MCF 10A (cell line): ENCODE measurements around the gene CPNE4. TPM values are rescaled to one million over a fixed set of nuclear protein-coding genes. Genes with fewer than 3 reads are reported as not detected.

Experiments
- BruUV-seq: library from RNA; stranded (reverse); fragments of 400-500 nt; replicated peaks from 2 replicates; lab custom pipeline; 2021; lab: Mats Ljungman, UMichigan
- CTCF ChIA-PET: fragments of 300-600 bp; sonication (Branson Sonifier 250); formaldehyde crosslinking; extraction: SDS; loops from one replicate; lab custom pipeline; 2021; ENCODE audit warnings: antibody characterized with exemption, inconsistent platforms; lab: Yijun Ruan, JAX
- POLR2A ChIA-PET: fragments of 300-600, 350-650 bp; sonication (Branson Sonifier 250); formaldehyde crosslinking; extraction: SDS; loops from one replicate; lab custom pipeline; 2020; ENCODE audit warnings: antibody characterized with exemption, inconsistent platforms; lab: Yijun Ruan, JAX
- DNase-seq: peaks from one replicate; pipeline ENCODE4 v3.0.0-alpha.2; 2018; ENCODE audit not compliant: unreplicated experiment
- H3K27ac Mint-ChIP-seq: one replicate; pipeline ENCODE4 v1.8.0; 2022; ENCODE audit warnings: mild to moderate bottlenecking, low read depth, mixed read lengths; ENCODE audit not compliant: unreplicated experiment
- H3K27me3 Mint-ChIP-seq: one replicate; pipeline ENCODE4 v1.8.0; 2022; ENCODE audit warnings: mixed read lengths; ENCODE audit not compliant: insufficient read depth, unreplicated experiment
- H3K36me3 Mint-ChIP-seq: one replicate; pipeline ENCODE4 v1.8.0; 2022; ENCODE audit warnings: mild to moderate bottlenecking, moderate library complexity, mixed read lengths; ENCODE audit not compliant: insufficient read depth, unreplicated experiment
- H3K4me1 Mint-ChIP-seq: one replicate; pipeline ENCODE4 v1.8.0; 2022; ENCODE audit warnings: mixed read lengths; ENCODE audit not compliant: insufficient read depth, unreplicated experiment
- H3K4me3 Mint-ChIP-seq: one replicate; pipeline ENCODE4 v1.8.0; 2022; ENCODE audit warnings: mild to moderate bottlenecking, moderate library complexity, mixed read lengths; ENCODE audit not compliant: unreplicated experiment
- H3K9me3 Mint-ChIP-seq: one replicate; pipeline ENCODE4 v1.8.0; 2022; ENCODE audit warnings: mixed read lengths; ENCODE audit not compliant: unreplicated experiment
- CTCF ChIP-seq: fragments of 200-600 bp; IDR thresholded peaks from one replicate; pipeline ENCODE4 v1.8.0; 2022; ENCODE audit warnings: antibody characterized with exemption, mild to moderate bottlenecking; ENCODE audit not compliant: unreplicated experiment
- intact Hi-C: fragments of 100-400 bp; cut with micrococcal nuclease; formaldehyde crosslinking; loops from 2 replicates; pipeline ENCODE4 v1.14.1; 2022
- total RNA-seq: library from RNA; stranded (reverse); gene quantifications from 2 replicates; pipeline ENCODE4 v1.2.3, GENCODE V29; 2022

The CPNE4 gene
- total RNA-seq, 1 experiment from 2014 or later, result not detected

DNA sequence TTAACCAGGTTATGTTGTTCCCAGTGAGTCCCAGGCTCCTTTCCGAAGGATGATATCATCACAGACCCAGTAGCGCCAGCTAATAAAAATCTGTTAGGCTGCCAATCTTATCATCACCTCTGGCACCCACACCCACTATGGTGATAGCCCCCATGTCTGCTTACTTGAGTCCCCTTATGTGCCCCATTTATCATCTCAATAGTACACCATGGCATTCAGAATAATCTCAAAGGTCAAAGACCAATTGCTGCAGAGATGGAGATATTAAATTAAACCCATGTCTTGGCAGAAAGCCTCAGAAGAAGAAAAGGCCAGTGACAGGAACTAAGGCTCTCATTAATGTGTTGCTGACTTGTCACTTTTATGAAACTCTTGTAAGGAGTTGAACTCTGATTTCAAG is 32.8 kb downstream of the CPNE4 start:
- Mint-ChIP-seq H3K27ac (no peak overlapping the region), H3K36me3 (no peaks in the 10 kb centered on the region), H3K4me1 (no peaks in the 10 kb centered on the region), H3K27me3 (peaks cover 22% of the 10 kb centered on the region), H3K4me3 (no peak overlapping the region), H3K9me3 (no peaks in the 10 kb centered on the region)
- no TSS peak for BruUV-seq
- POLR2A ChIA-PET, result interaction anchor here (0.6 kb wide), 1 partner anchor 35 kb away, joined by 3 read pairs; no protein-coding TSS in a partner anchor
- no peak for DNase-seq
- TF ChIP-seq CTCF, result no peak
- intact Hi-C loops, result no loop called here
- CTCF ChIA-PET, result interaction anchor here (0.6 to 0.8 kb wide), 2 partner anchors 160 to 178 kb away, joined by 3 read pairs; no protein-coding TSS in a partner anchor

DNA sequence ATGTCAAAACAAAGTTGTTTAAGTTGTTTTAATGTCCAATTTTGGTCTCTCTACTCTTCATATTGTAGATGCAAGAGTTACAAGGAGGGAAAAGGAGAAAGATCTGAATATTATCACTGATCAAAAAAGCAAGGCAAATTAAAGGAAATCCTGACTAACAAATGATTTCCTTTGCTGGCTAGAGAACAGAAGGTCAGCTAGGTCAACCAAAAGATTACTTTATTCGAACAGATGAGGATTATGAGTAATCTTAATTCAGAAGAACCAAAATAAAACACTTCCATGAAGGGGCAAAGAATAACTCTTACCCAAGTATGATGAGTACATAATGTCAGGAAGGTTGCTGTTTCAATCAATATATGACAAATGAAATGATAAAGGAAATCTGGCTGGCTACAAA is 33.8 kb downstream of the CPNE4 start:
- intact Hi-C loops, result no loop called here
- TF ChIP-seq CTCF, result no peak
- H3K36me3 Mint-ChIP-seq, result no peaks in the 10 kb centered on the region
- H3K27me3 Mint-ChIP-seq, result peaks cover 22% of the 10 kb centered on the region
- ChIA-PET POLR2A (no interaction called here), CTCF (interaction anchor here (2.2 kb wide), 1 partner anchor 38 kb away, joined by 9 read pairs; no protein-coding TSS in a partner anchor)
- no peak for DNase-seq
- no peaks in the 10 kb centered on the region for H3K4me1 Mint-ChIP-seq
- no peak overlapping the region for H3K27ac Mint-ChIP-seq
- H3K4me3 Mint-ChIP-seq, result no peak overlapping the region
- BruUV-seq, result no TSS peak
- no peaks in the 10 kb centered on the region for H3K9me3 Mint-ChIP-seq

GRCh38 chr3:131998027-131998426 is 36.8 kb downstream of the CPNE4 start:
- no peaks in the 10 kb centered on the region for H3K4me1 Mint-ChIP-seq
- ChIA-PET CTCF (interaction anchor here (0.6 to 2.2 kb wide), 3 partner anchors 10 to 1109 kb away, joined by 3 to 11 read pairs (median 4); no protein-coding TSS in a partner anchor), POLR2A (no interaction called here)
- no peak overlapping the region for H3K27ac Mint-ChIP-seq
- peaks cover 22% of the 10 kb centered on the region for H3K27me3 Mint-ChIP-seq
- H3K9me3 Mint-ChIP-seq, result no peaks in the 10 kb centered on the region
- DNase-seq, result no peak
- H3K4me3 Mint-ChIP-seq, result no peak overlapping the region
- no TSS peak for BruUV-seq
- intact Hi-C loops, result no loop called here
- no peaks in the 10 kb centered on the region for H3K36me3 Mint-ChIP-seq
- no peak for TF ChIP-seq CTCF

- H3K4me3 Mint-ChIP-seq, result no peak overlapping the region
- intact Hi-C loops, result no loop called here
- peaks cover 22% of the 10 kb centered on the region for H3K27me3 Mint-ChIP-seq
- no peaks in the 10 kb centered on the region for H3K9me3 Mint-ChIP-seq
- no peak for DNase-seq
- ChIA-PET CTCF (interaction anchor here (0.6 to 1.2 kb wide), 5 partner anchors 11 to 44 kb away, joined by 3 to 5 read pairs (median 4); no protein-coding TSS in a partner anchor), POLR2A (no interaction called here)
- H3K4me1 Mint-ChIP-seq, result no peaks in the 10 kb centered on the region
- no peak overlapping the region for H3K27ac Mint-ChIP-seq
- TF ChIP-seq CTCF, result no peak
- H3K36me3 Mint-ChIP-seq, result no peaks in the 10 kb centered on the region
- no TSS peak for BruUV-seq
These were observed 38.9 kb downstream of the CPNE4 start for GRCh38 chr3:131995891-131996290.
